ENCODE results near the gene SLC15A2. TPM values are rescaled to one million over a fixed set of nuclear protein-coding genes. Genes with fewer than 3 reads are reported as not detected.
"Not testable (repeated sequence)": the region's sequence is repeated elsewhere in the genome, so short reads cannot be mapped to it uniquely, and the experiment has no call there.

Gene SLC15A2, protein sequence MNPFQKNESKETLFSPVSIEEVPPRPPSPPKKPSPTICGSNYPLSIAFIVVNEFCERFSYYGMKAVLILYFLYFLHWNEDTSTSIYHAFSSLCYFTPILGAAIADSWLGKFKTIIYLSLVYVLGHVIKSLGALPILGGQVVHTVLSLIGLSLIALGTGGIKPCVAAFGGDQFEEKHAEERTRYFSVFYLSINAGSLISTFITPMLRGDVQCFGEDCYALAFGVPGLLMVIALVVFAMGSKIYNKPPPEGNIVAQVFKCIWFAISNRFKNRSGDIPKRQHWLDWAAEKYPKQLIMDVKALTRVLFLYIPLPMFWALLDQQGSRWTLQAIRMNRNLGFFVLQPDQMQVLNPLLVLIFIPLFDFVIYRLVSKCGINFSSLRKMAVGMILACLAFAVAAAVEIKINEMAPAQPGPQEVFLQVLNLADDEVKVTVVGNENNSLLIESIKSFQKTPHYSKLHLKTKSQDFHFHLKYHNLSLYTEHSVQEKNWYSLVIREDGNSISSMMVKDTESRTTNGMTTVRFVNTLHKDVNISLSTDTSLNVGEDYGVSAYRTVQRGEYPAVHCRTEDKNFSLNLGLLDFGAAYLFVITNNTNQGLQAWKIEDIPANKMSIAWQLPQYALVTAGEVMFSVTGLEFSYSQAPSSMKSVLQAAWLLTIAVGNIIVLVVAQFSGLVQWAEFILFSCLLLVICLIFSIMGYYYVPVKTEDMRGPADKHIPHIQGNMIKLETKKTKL
- 1 to 10 TPM; 2.5 to 3.1 TPM for total RNA-seq
- long read RNA-seq, full-length matches to known transcripts, result 2 of 3 reads
- long read RNA-seq, partial matches to known transcripts, result 0 of 3 reads
- long read RNA-seq, other reads (novel, unspliced or antisense), result 1 of 3 reads

GRCh38 chr3:121894301-121894990 lies at the start of gene SLC15A2:
Gene SLC15A2, plus strand, starts transcription at chr3:121894401. Its CDS starts 76 bp downstream, at chr3:121894477.
- ATAC-seq (peak; percentile 54), DNase-seq (peak in 1 of 2 donors; percentile 11)
- intact Hi-C loops (cut with DNase I, micrococcal nuclease), result no loop called here

DNA sequence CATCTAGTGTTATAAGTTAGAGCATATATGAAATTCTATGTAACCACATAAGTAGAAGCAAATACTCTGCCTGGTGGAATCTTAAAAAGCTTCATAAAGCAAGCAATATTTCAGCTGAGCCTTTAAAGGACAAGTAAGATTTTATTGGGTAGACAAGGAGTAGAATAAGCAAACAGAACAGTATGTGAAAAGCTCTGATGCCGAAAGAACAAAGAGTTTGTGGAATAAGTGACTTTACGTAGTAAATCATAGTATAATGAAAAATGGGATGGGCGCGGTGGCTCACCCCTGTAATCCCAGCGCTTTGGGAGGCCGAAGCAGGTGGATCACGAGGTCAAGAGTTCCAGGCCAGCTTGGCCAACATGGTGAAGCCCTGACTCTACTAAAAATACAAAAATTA lies 49.3 kb upstream of the SLC15A2 start:
- no peak for DNase-seq
- no peak for ATAC-seq

DNA sequence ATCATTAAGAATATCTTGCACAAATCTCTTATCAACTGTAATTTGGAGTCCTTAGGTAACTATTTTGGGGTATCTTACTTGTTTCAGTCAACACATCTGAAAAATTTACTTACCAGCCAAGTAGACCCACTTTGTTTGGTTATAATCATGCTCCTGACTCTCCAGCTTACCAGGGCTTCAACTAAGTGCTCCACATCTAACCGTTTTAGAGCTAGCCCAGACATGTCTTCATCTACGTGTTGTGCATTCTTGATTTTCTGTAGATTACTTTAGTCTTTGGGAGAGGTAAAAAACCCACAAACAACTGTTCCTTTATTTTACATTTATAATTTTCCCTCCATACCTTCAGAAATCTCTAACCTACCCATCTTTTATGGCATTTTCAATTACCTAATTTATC lies 41.9 kb upstream of the SLC15A2 start:
- intact Hi-C loops (cut with DNase I, micrococcal nuclease), result no loop called here
- DNase-seq (no peak), ATAC-seq (no peak)

More for the DNA sequence above, 49.3 kb upstream of the SLC15A2 start:
- intact Hi-C loops (cut with DNase I, micrococcal nuclease), result no loop called here

- DNase-seq, result no peak
- intact Hi-C loops (cut with DNase I, micrococcal nuclease), result no loop called here
- ATAC-seq, result no peak
Measured at GRCh38 chr3:121855555-121855954, 38.6 kb upstream of the SLC15A2 start.

- intact Hi-C loops (cut with DNase I, micrococcal nuclease); DNase-seq; ATAC-seq: not testable (repeated sequence)
Measured at GRCh38 chr3:121857778-121858177, 36.4 kb upstream of the SLC15A2 start.

DNA sequence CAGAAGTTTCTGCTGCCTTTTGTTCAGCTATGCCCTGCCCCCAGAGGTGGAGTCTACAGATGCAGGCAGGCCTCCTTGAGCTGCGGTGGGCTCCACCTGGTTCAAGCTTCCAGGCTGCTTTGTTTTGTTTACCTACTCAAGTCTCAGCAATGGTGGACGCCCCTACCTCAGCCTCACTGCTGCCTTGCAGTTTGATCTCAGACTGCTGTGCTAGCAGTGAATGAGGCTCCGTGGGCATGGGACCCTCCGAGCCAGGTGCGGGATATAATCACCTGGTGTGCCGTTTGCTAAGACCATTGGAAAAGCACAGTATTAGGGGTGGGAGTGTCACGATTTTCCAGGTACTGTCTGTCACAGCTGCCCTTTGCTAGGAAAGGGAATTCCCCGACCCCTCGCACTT lies 31.0 kb upstream of the SLC15A2 start:
- ATAC-seq; intact Hi-C loops (cut with DNase I, micrococcal nuclease); DNase-seq: not testable (repeated sequence)

DNA sequence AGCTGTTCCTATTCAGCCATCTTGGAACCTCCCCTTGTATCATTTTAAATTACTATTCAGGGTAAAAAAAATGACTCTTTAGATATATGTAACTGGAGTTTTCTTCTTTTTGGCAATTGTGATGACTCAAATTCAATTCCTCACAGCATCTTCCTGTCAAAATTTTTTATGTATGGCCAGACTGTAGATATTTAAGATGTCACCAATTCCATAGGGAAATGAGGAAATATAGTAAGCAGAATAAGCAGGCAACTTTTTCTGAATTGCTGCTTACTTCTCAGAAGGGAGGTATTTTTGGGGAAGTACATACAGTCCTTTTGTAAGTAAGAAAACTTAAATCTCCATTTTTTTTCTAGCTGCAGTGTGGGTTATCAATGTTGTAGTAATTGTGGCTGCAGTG lies 30.4 kb upstream of the SLC15A2 start:
- ATAC-seq (no peak), DNase-seq (no peak)
- intact Hi-C loops (cut with DNase I, micrococcal nuclease), result no loop called here

- no peak for ATAC-seq
- intact Hi-C loops (cut with DNase I, micrococcal nuclease), result no loop called here
Measured at GRCh38 chr3:121869736-121870135, 24.5 kb upstream of the SLC15A2 start.

DNA sequence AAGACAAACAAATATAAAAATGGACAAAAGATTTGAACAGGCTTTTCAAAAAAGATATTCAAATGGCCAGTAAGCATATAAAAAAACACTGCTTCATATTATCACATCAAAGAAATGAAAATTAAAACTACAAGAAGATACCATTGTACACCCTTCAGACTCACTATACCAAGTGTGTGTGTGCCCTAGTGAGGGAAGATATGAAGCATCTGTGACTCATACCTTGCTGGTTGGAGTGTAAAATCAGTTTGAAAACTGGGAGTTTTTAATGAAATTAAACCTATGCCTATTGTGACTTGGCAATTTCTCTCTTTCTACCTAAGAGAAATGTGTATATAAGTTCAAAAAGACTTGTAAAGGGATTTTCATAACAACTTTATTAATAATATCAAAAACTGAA lies 23.5 kb upstream of the SLC15A2 start:
- ATAC-seq (no peak), DNase-seq (no peak)
- intact Hi-C loops (cut with DNase I, micrococcal nuclease), result no loop called here

More at GRCh38 chr3:121869736-121870135, 24.5 kb upstream of the SLC15A2 start:
- no peak for DNase-seq

DNA sequence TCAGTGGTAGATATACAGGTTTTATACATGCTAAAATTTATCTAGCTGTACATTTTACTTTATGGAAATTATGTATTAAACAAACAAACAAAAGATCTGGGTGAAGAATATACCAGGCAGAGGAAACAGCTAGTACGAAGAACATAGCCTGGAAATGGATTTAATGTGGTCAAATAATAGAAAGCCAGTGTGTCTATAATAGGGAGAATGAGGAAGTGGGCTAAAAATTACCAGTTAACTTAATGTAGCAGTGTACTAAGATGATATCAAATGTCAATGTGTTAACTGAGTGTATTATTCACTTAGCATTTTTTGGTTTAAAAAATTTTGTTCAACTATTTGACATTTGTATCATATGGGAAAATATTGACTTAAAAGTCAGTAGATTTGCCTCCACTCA lies 22.8 kb upstream of the SLC15A2 start:
- ATAC-seq, result no peak
- no peak for DNase-seq
- intact Hi-C loops (cut with DNase I, micrococcal nuclease), result no loop called here

GRCh38 chr3:121878411-121878810 lies 15.8 kb upstream of the SLC15A2 start:
- ATAC-seq (no peak), DNase-seq (no peak)
- intact Hi-C loops (cut with DNase I, micrococcal nuclease), result no loop called here

- DNase-seq (no peak), ATAC-seq (peak; percentile 56)
- intact Hi-C loops (cut with DNase I, micrococcal nuclease), result no loop called here
Measured at GRCh38 chr3:121883507-121883906, 10.7 kb upstream of the SLC15A2 start.

GRCh38 chr3:121885386-121885785 lies 8.8 kb upstream of the SLC15A2 start:
- intact Hi-C loops (cut with DNase I, micrococcal nuclease), result no loop called here

DNA sequence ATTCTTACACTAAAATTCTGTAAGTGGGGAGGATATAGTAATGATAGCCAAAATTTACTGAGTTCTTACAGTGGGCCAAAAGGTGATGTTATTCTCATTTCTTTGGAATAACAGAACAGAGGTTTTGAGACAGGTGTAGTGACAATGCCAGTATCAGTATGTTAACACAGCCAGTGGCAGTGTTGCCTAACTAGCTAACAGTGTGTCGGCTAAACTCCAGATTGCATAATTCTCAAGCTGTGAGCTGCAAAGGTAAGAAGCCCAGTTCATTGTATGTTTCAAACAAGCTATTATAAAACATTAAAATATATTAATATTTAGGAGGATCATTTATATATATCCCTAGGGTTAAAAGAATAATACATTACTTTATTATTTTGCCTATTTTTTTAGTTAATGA lies 920 bp downstream of the SLC15A2 start:
- intact Hi-C loops (cut with DNase I, micrococcal nuclease), result no loop called here
- DNase-seq, result no peak
- no peak for ATAC-seq

More at GRCh38 chr3:121885386-121885785, 8.8 kb upstream of the SLC15A2 start:
- no peak for DNase-seq
- no peak for ATAC-seq

GRCh38 chr3:121895736-121896135 lies 1.5 kb downstream of the SLC15A2 start:
- ATAC-seq, result no peak
- intact Hi-C loops (cut with DNase I, micrococcal nuclease), result no loop called here
- no peak for DNase-seq

- intact Hi-C loops (cut with DNase I, micrococcal nuclease), result no loop called here
- ATAC-seq (no peak), DNase-seq (no peak)
Measured at GRCh38 chr3:121896823-121897222, 2.6 kb downstream of the SLC15A2 start.

DNA sequence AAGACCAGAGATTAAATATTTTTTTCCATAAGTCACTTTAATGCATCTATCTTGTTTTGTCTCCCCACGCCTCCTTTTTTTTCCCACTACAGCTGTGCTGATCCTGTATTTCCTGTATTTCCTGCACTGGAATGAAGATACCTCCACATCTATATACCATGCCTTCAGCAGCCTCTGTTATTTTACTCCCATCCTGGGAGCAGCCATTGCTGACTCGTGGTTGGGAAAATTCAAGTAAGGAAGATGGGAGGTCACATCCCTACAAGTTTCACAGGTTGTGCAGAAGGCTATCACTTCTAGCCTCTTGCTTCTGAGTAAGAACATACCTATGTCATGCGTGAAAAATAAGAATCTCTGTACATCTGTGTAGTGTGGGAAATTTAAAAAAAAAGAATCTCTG lies 3.1 kb downstream of the SLC15A2 start:
- DNase-seq, result no peak
- intact Hi-C loops (cut with DNase I, micrococcal nuclease), result no loop called here
- ATAC-seq, result no peak

- intact Hi-C loops (cut with DNase I, micrococcal nuclease), result no loop called here
- ATAC-seq, result no peak
- DNase-seq, result no peak
Measured at GRCh38 chr3:121913305-121913990, 19.2 kb downstream of the SLC15A2 start.

Data from left colon (tissue), 2 donors.